GM23338 (cell line): ENCODE measurements around the gene COP1. TPM values are rescaled to one million over a fixed set of nuclear protein-coding genes. Genes with fewer than 3 reads are reported as not detected.

Experiments used
- ATAC-seq: fragments of 200-7000 bp; cut with Tn5 transposase; 3 replicates; pipeline ENCODE4 v1.9.1; 2020
- DNase-seq: peaks from one replicate; pipeline ENCODE4 v3.0.0-alpha.2; 2015; ENCODE audit warnings: low spot score
- H2AFZ ChIP-seq: fragments of 200-600 bp; sonication (generic); 2 replicates; pipeline ENCODE4 v1.8.0; 2016; ENCODE audit warnings: antibody characterized with exemption, mild to moderate bottlenecking, moderate library complexity
- H3F3A ChIP-seq: fragments of 200-600 bp; sonication (generic); replicated peaks from 2 replicates; pipeline ENCODE4 v1.8.0; 2017; ENCODE audit warnings: antibody characterized with exemption, mixed run types, low read depth
- H3K27ac ChIP-seq: fragments of 200-600 bp; sonication (generic); 2 replicates; pipeline ENCODE4 v1.6.1; 2016; ENCODE audit warnings: low read depth
- H3K27me3 ChIP-seq: fragments of 200-600 bp; sonication (generic); 2 replicates; pipeline ENCODE4 v1.8.0; 2016; ENCODE audit warnings: mild to moderate bottlenecking, mixed run types, moderate library complexity; ENCODE audit not compliant: insufficient read depth
- H3K36me3 ChIP-seq: fragments of 200-600 bp; sonication (generic); 2 replicates; pipeline ENCODE4 v1.8.0; 2016; ENCODE audit warnings: mild to moderate bottlenecking; ENCODE audit not compliant: insufficient read depth
- H3K4me1 ChIP-seq: fragments of 200-600 bp; sonication (generic); 2 replicates; pipeline ENCODE4 v1.8.0; 2016; ENCODE audit warnings: mild to moderate bottlenecking, moderate library complexity; ENCODE audit not compliant: insufficient read depth
- H3K4me2 ChIP-seq: fragments of 200-600 bp; sonication (generic); 2 replicates; pipeline ENCODE4 v1.7.1; 2017; ENCODE audit warnings: mixed run types
- H3K4me3 ChIP-seq: fragments of 200-600 bp; sonication (generic); 2 replicates; pipeline ENCODE4 v1.6.1; 2016; ENCODE audit warnings: mixed run types
- H3K79me2 ChIP-seq: fragments of 200-600 bp; sonication (generic); replicated peaks from 2 replicates; pipeline ENCODE4 v1.8.0; 2017; ENCODE audit warnings: mild to moderate bottlenecking; ENCODE audit not compliant: insufficient read depth
- H3K9me2 ChIP-seq: fragments of 200-600 bp; sonication (generic); 2 replicates; pipeline ENCODE4 v1.8.0; 2017; ENCODE audit not compliant: insufficient read depth
- H4K20me1 ChIP-seq: fragments of 200-600 bp; sonication (generic); replicated peaks from 2 replicates; pipeline ENCODE4 v1.8.0; 2017; ENCODE audit warnings: mild to moderate bottlenecking; ENCODE audit not compliant: insufficient read depth
- H3K27ac Mint-ChIP-seq: 2 replicates; pipeline ENCODE4 v1.8.0; 2020; ENCODE audit warnings: inconsistent platforms, mild to moderate bottlenecking, moderate library complexity, mixed read lengths
- H3K27me3 Mint-ChIP-seq: 3 replicates; pipeline ENCODE4 v1.8.0; 2022; ENCODE audit warnings: low read depth, mild to moderate bottlenecking, moderate library complexity, mixed read lengths, inconsistent platforms; ENCODE audit not compliant: insufficient read depth, poor library complexity
- H3K36me3 Mint-ChIP-seq: 3 replicates; pipeline ENCODE4 v1.8.0; 2021; ENCODE audit warnings: low read depth, mild to moderate bottlenecking, inconsistent platforms, moderate library complexity, mixed read lengths
- H3K4me1 Mint-ChIP-seq: 3 replicates; pipeline ENCODE4 v1.8.0; 2020; ENCODE audit warnings: mild to moderate bottlenecking, inconsistent platforms, mixed read lengths
- H3K4me3 Mint-ChIP-seq: 3 replicates; pipeline ENCODE4 v1.8.0; 2021; ENCODE audit warnings: moderate library complexity, mild to moderate bottlenecking, inconsistent platforms, mixed read lengths
- H3K9me3 Mint-ChIP-seq: 3 replicates; pipeline ENCODE4 v1.8.0; 2020; ENCODE audit warnings: moderate library complexity, mild to moderate bottlenecking, inconsistent platforms, mixed read lengths
- CREB1 ChIP-seq: fragments of 250-450 bp; sonication (Bioruptor Pico); IDR thresholded peaks from 2 replicates; pipeline ENCODE4 v1.5.0; 2020; ENCODE audit warnings: low read depth, mild to moderate bottlenecking, moderate library complexity
- EZH2phosphoT487 ChIP-seq: fragments of 200-600 bp; sonication (generic); IDR thresholded peaks from one replicate; pipeline ENCODE4 v1.8.1; 2018; ENCODE audit warnings: antibody characterized with exemption; ENCODE audit not compliant: unreplicated experiment
- NANOG ChIP-seq: IDR thresholded peaks from 2 replicates; pipeline ENCODE4 v1.6.1; 2016; ENCODE audit warnings: antibody characterized with exemption, borderline replicate concordance
- STAT1 ChIP-seq: IDR thresholded peaks from one replicate; pipeline ENCODE4 v1.6.1; 2016; ENCODE audit warnings: antibody characterized with exemption; ENCODE audit not compliant: unreplicated experiment
- polyA plus RNA-seq: library from polyadenylated mRNA; unstranded; fragments of >200 nt; fragmentation: Nextera tagmentation; extraction: Ambion mirVana; gene quantifications from 2 replicates; pipeline ENCODE4 v1.2.1, GENCODE V29; 2016
- total RNA-seq: library from RNA; depleted of rRNA; stranded (reverse); fragments of >200 nt; shearing (Covaris generic); gene quantifications from 2 replicates; pipeline ENCODE4 v1.2.3, GENCODE V29; 2014
- TF ChIP-seq, protein P1 (sequence below), 2 experiments: fragments of 200-600 bp in 1 of 2; sonication (generic) in 1 of 2; conservative IDR thresholded peaks; 2 replicates each; pipeline versions ENCODE4 v1.5.1 to v1.6.1; 2016 to 2017; ENCODE audit warnings: antibody characterized with exemption in 2 of 2, low read depth in 2 of 2, mild to moderate bottlenecking in 2 of 2, moderate library complexity in 1 of 2
- TF ChIP-seq, protein P2 (sequence below): IDR thresholded peaks from 2 replicates; pipeline ENCODE4 v1.6.1; 2016; ENCODE audit warnings: antibody characterized with exemption
- TF ChIP-seq, protein P3 (sequence below): fragments of 250-450 bp; sonication (Bioruptor Pico); IDR thresholded peaks from 2 replicates; pipeline ENCODE4 v1.5.0; 2020; ENCODE audit warnings: mild to moderate bottlenecking, moderate library complexity

Gene COP1
- total and polyA plus RNA-seq, 2 experiments from 2014 or later = 54.0 to 54.9 TPM

DNA sequence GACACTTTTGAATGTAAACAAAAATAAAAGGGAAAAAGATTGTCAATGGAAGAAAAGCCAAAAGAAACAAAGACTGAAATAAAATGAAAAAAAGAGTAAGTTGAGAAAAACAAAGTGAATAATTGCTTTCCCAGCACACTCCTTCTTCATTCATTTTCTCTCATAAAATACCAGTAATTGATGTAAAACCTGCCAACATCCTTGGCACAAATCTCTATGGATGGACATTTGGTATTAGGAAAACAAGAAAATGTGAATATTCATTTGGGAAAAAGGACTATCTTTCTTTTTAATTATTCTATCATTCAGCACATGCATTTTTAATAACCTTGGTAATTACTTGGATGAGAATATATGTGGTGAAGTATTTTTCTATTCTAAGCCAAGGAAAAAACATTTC lies 259.3 kb downstream of the COP1 start (continued):
- no peak for TF ChIP-seq NANOG
- no peak for TF ChIP-seq EZH2phosphoT487
- no peak for TF ChIP-seq CREB1
- TF ChIP-seq, protein P1, sequence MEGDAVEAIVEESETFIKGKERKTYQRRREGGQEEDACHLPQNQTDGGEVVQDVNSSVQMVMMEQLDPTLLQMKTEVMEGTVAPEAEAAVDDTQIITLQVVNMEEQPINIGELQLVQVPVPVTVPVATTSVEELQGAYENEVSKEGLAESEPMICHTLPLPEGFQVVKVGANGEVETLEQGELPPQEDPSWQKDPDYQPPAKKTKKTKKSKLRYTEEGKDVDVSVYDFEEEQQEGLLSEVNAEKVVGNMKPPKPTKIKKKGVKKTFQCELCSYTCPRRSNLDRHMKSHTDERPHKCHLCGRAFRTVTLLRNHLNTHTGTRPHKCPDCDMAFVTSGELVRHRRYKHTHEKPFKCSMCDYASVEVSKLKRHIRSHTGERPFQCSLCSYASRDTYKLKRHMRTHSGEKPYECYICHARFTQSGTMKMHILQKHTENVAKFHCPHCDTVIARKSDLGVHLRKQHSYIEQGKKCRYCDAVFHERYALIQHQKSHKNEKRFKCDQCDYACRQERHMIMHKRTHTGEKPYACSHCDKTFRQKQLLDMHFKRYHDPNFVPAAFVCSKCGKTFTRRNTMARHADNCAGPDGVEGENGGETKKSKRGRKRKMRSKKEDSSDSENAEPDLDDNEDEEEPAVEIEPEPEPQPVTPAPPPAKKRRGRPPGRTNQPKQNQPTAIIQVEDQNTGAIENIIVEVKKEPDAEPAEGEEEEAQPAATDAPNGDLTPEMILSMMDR (conservative IDR thresholded peaks at IDR 0.05; ENCODE audit: low read depth in 2 of 2) = no peak

DNA sequence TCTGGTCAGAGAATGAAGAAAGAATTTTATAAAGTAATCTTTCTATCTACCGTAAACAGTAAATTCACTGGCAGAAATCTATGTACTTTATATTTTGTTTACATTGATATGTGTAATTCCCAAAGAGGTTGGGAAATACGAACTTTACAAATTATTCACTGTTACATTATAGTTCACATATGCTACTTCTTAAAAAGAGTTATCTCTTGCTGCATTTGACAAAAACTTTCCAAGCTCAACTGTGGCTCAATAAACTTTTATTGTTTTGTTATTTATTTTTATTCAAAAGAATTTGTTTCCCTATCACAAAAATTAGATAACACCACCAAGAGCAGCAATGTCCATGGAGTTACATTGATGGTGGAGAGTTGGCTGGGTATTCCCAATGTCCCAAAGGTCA lies 262.5 kb downstream of the COP1 start:
- Histone ChIP-seq H3K4me2 (no peak overlapping the region), H4K20me1 (no peaks in the 10 kb centered on the region), H3K36me3 (no peaks in the 10 kb centered on the region), H3F3A (no peaks in the 10 kb centered on the region), H3K4me1 (no peaks in the 10 kb centered on the region), H3K9me2 (no peaks in the 10 kb centered on the region), H3K79me2 (no peaks in the 10 kb centered on the region), H3K27ac (no peak overlapping the region), H3K27me3 (no peaks in the 10 kb centered on the region), H3K4me3 (no peak overlapping the region), H2AFZ (no peak overlapping the region)
- Mint-ChIP-seq H3K36me3 (no peaks in the 10 kb centered on the region), H3K9me3 (no peaks in the 10 kb centered on the region), H3K27me3 (no peaks in the 10 kb centered on the region), H3K4me1 (no peaks in the 10 kb centered on the region), H3K4me3 (no peak overlapping the region), H3K27ac (no peak overlapping the region)
- no peak for DNase-seq
- ATAC-seq = no peak
- no peak for TF ChIP-seq CREB1
- no peak for TF ChIP-seq STAT1
- TF ChIP-seq, protein P2, sequence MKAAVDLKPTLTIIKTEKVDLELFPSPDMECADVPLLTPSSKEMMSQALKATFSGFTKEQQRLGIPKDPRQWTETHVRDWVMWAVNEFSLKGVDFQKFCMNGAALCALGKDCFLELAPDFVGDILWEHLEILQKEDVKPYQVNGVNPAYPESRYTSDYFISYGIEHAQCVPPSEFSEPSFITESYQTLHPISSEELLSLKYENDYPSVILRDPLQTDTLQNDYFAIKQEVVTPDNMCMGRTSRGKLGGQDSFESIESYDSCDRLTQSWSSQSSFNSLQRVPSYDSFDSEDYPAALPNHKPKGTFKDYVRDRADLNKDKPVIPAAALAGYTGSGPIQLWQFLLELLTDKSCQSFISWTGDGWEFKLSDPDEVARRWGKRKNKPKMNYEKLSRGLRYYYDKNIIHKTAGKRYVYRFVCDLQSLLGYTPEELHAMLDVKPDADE = no peak
- TF ChIP-seq, protein P3, sequence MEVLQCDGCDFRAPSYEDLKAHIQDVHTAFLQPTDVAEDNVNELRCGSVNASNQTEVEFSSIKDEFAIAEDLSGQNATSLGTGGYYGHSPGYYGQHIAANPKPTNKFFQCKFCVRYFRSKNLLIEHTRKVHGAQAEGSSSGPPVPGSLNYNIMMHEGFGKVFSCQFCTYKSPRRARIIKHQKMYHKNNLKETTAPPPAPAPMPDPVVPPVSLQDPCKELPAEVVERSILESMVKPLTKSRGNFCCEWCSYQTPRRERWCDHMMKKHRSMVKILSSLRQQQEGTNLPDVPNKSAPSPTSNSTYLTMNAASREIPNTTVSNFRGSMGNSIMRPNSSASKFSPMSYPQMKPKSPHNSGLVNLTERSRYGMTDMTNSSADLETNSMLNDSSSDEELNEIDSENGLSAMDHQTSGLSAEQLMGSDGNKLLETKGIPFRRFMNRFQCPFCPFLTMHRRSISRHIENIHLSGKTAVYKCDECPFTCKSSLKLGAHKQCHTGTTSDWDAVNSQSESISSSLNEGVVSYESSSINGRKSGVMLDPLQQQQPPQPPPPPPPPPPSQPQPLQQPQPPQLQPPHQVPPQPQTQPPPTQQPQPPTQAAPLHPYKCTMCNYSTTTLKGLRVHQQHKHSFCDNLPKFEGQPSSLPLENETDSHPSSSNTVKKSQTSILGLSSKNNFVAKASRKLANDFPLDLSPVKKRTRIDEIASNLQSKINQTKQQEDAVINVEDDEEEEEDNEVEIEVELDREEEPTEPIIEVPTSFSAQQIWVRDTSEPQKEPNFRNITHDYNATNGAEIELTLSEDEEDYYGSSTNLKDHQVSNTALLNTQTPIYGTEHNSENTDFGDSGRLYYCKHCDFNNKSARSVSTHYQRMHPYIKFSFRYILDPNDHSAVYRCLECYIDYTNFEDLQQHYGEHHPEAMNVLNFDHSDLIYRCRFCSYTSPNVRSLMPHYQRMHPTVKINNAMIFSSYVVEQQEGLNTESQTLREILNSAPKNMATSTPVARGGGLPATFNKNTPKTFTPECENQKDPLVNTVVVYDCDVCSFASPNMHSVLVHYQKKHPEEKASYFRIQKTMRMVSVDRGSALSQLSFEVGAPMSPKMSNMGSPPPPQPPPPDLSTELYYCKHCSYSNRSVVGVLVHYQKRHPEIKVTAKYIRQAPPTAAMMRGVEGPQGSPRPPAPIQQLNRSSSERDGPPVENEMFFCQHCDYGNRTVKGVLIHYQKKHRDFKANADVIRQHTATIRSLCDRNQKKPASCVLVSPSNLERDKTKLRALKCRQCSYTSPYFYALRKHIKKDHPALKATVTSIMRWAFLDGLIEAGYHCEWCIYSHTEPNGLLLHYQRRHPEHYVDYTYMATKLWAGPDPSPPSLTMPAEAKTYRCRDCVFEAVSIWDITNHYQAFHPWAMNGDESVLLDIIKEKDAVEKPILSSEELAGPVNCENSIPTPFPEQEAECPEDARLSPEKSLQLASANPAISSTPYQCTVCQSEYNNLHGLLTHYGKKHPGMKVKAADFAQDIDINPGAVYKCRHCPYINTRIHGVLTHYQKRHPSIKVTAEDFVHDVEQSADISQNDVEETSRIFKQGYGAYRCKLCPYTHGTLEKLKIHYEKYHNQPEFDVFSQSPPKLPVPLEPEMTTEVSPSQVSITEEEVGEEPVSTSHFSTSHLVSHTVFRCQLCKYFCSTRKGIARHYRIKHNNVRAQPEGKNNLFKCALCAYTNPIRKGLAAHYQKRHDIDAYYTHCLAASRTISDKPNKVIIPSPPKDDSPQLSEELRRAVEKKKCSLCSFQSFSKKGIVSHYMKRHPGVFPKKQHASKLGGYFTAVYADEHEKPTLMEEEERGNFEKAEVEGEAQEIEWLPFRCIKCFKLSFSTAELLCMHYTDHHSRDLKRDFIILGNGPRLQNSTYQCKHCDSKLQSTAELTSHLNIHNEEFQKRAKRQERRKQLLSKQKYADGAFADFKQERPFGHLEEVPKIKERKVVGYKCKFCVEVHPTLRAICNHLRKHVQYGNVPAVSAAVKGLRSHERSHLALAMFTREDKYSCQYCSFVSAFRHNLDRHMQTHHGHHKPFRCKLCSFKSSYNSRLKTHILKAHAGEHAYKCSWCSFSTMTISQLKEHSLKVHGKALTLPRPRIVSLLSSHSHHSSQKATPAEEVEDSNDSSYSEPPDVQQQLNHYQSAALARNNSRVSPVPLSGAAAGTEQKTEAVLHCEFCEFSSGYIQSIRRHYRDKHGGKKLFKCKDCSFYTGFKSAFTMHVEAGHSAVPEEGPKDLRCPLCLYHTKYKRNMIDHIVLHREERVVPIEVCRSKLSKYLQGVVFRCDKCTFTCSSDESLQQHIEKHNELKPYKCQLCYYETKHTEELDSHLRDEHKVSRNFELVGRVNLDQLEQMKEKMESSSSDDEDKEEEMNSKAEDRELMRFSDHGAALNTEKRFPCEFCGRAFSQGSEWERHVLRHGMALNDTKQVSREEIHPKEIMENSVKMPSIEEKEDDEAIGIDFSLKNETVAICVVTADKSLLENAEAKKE = no peak
